Activated CD4-positive, alpha-beta T cell treated with anti-CD3 and anti-CD28 coated beads, Interleukin-2, amount 10 ng/mL, durations not matched to agents 7 days and 5 days (primary cell): ENCODE data around the gene CD80. TPM values are rescaled to one million over a fixed set of nuclear protein-coding genes. Genes with fewer than 3 reads are reported as not detected.

Experiments
- CTCF ChIA-PET: fragments of 350-600 bp; sonication (Branson Sonifier 250); formaldehyde crosslinking; loops from one replicate; lab custom pipeline; 2021; ENCODE audit warnings: antibody characterized with exemption; lab: Charles Lee
- POLR2A ChIA-PET: fragments of 350-600 bp; sonication (Branson Sonifier 250); formaldehyde crosslinking; loops from one replicate; lab custom pipeline; 2021; ENCODE audit warnings: antibody characterized with exemption; lab: Charles Lee
- DNase-seq: peaks from one replicate; pipeline ENCODE4 v3.0.0-alpha.2; 2020
- H3K27ac Mint-ChIP-seq: one replicate; pipeline ENCODE4 v1.8.0; 2021; ENCODE audit warnings: mild to moderate bottlenecking, moderate library complexity, mixed read lengths
- H3K27me3 Mint-ChIP-seq: one replicate; pipeline ENCODE4 v1.8.0; 2021; ENCODE audit warnings: mixed read lengths
- H3K36me3 Mint-ChIP-seq: one replicate; pipeline ENCODE4 v1.8.0; 2021; ENCODE audit warnings: low read depth, mixed read lengths
- H3K4me1 Mint-ChIP-seq: one replicate; pipeline ENCODE4 v1.8.0; 2021; ENCODE audit warnings: mixed read lengths
- H3K4me3 Mint-ChIP-seq: one replicate; pipeline ENCODE4 v1.8.0; 2021; ENCODE audit warnings: mild to moderate bottlenecking, moderate library complexity, mixed read lengths
- H3K9me3 Mint-ChIP-seq: one replicate; pipeline ENCODE4 v1.8.0; 2021; ENCODE audit warnings: mixed read lengths
- total RNA-seq, 2 experiments: library from RNA; stranded (reverse); gene quantifications; one replicate each; pipeline ENCODE4 v1.2.3, GENCODE V29; 2021

Gene CD80
- total RNA-seq, 2 experiments from 2014 or later, result 7.2 to 7.4 TPM

DNA sequence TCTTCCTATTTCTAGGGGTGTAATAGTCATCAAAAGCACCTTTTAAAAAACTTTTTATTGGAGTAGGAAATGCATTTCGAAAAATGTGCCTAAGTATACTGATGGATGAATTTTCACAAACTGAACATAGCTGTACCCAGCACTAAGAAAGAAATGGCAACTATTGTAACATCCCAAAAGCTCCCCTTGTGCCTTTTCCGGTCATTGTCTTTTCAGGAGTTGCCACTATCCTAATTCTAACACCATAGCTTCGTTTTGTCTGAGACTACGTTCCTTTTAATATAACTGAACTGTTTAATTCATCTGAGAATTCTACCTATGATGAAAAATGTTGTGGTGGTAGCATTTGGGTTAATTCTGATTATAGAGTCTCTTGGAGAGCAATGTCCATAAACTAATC, 59.1 kb downstream of the CD80 start:
- Mint-ChIP-seq H3K27me3 (no peaks in the 10 kb centered on the region), H3K9me3 (no peaks in the 10 kb centered on the region), H3K36me3 (peaks cover 22% of the 10 kb centered on the region), H3K27ac (no peak overlapping the region), H3K4me1 (peaks cover 41% of the 10 kb centered on the region), H3K4me3 (peak overlapping the region; percentile 99)
- CTCF ChIA-PET, result interaction anchor here (0.7 to 3.7 kb wide), 5 partner anchors 11 to 80 kb away, joined by 3 to 11 read pairs (median 3); no protein-coding TSS in a partner anchor
- POLR2A ChIA-PET, result interaction anchor here (0.6 to 0.7 kb wide), 2 partner anchors 20 to 21 kb away, joined by 3 read pairs; no protein-coding TSS in a partner anchor
- no peak for DNase-seq

GRCh38 chr3:119498186-119499011, 61.0 kb downstream of the CD80 start, which contains the start of gene TIMMDC1:
TSS of gene TIMMDC1 (plus strand) at chr3:119498547. CDS start at chr3:119498734, 187 bp downstream.
- H3K4me3 Mint-ChIP-seq, result peak within 1 kb of the TSS; percentile 99
- H3K4me1 Mint-ChIP-seq, result peaks cover 37% of the 10 kb centered on the region
- ChIA-PET CTCF (interaction anchor here (0.6 to 3.7 kb wide), 8 partner anchors 9 to 332 kb away, joined by 3 to 11 read pairs (median 4); partner anchors contain the start of gene TMEM39A), POLR2A (interaction anchor here (0.6 to 1.7 kb wide), 5 partner anchors 29 to 279 kb away, joined by 3 to 6 read pairs (median 3); partner anchors contain the start of gene TMEM39A)
- no peaks in the 10 kb centered on the region for H3K27me3 Mint-ChIP-seq
- peaks cover 16% of the 10 kb centered on the region for H3K36me3 Mint-ChIP-seq
- peak; percentile 98 for DNase-seq
- peak within 1 kb of the TSS; percentile 99 for H3K27ac Mint-ChIP-seq
- no peaks in the 10 kb centered on the region for H3K9me3 Mint-ChIP-seq

GRCh38 chr3:119497820-119498185, 61.6 kb downstream of the CD80 start:
- peaks cover 36% of the 10 kb centered on the region for H3K4me1 Mint-ChIP-seq
- ChIA-PET POLR2A (interaction anchor here (1.1 to 1.7 kb wide), 2 partner anchors 32 to 34 kb away, joined by 4 to 6 read pairs; partner anchors contain the start of gene TMEM39A), CTCF (interaction anchor here (0.8 to 3.7 kb wide), 5 partner anchors 8 to 183 kb away, joined by 3 to 11 read pairs (median 4); partner anchors contain the start of gene TMEM39A)
- peak overlapping the region; percentile 99 for H3K27ac Mint-ChIP-seq
- no peaks in the 10 kb centered on the region for H3K27me3 Mint-ChIP-seq
- DNase-seq, result peak; percentile 10
- peaks cover 20% of the 10 kb centered on the region for H3K36me3 Mint-ChIP-seq
- peak overlapping the region; percentile 99 for H3K4me3 Mint-ChIP-seq
- no peaks in the 10 kb centered on the region for H3K9me3 Mint-ChIP-seq

DNA sequence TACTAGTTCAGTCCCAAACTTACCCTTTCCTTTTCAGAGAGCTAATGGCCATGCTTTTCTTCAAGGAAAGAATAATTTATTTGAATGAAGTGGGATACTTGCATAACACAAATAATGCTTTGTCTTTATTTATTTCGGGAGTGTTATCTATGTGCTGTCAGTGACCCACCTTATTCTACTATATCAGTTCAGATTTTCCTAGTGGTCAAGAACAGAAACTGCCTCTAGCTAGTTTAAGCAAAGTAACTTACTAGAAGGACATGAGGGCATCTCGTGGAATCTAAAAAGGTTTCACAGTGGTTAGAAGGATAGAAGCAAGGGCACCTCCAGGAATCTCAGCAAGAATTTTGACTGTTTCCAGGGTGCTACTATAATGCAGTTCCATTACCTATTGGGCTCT, 64.8 kb downstream of the CD80 start:
- Mint-ChIP-seq H3K4me3 (no peak overlapping the region), H3K27me3 (no peaks in the 10 kb centered on the region), H3K36me3 (peaks cover 34% of the 10 kb centered on the region), H3K27ac (no peak overlapping the region), H3K9me3 (no peaks in the 10 kb centered on the region), H3K4me1 (peaks cover 19% of the 10 kb centered on the region)
- ChIA-PET CTCF (interaction anchor here (0.6 to 1.3 kb wide), 4 partner anchors 9 to 40 kb away, joined by 3 to 7 read pairs (median 4); no protein-coding TSS in a partner anchor), POLR2A (no interaction called here)
- no peak for DNase-seq

GRCh38 chr3:119492810-119493209, 66.6 kb downstream of the CD80 start:
- Mint-ChIP-seq H3K4me1 (peaks cover 13% of the 10 kb centered on the region), H3K27me3 (no peaks in the 10 kb centered on the region), H3K36me3 (peaks cover 36% of the 10 kb centered on the region), H3K27ac (no peak overlapping the region), H3K9me3 (no peaks in the 10 kb centered on the region), H3K4me3 (no peak overlapping the region)
- DNase-seq, result no peak
- ChIA-PET POLR2A (no interaction called here), CTCF (no interaction called here)

GRCh38 chr3:119492128-119492527, 67.3 kb downstream of the CD80 start:
- CTCF ChIA-PET, result interaction anchor here (1.5 kb wide), 1 partner anchor 21 kb away, joined by 3 read pairs; no protein-coding TSS in a partner anchor
- H3K27me3 Mint-ChIP-seq, result no peaks in the 10 kb centered on the region

DNA sequence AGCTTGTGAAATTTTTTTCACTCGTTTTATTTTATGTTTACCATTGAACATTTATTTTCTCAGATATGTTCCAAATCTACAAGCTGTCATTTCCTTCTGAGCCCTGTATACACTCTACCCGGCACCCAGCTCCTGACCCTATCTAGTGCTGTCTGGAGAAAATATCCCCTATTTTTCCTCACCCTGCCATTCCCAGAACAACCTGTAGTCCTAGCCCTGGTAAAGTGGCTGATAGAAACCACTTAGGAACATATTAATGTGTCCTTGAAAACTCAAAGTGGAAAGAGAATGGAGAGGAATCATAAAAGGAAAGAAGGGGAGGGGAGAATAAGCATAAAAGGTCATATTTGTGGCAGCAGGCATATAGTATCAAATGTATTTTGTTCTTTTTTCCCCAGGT, 69.3 kb downstream of the CD80 start:
- H3K9me3 Mint-ChIP-seq, result no peaks in the 10 kb centered on the region
- DNase-seq, result no peak
- no peaks in the 10 kb centered on the region for H3K27me3 Mint-ChIP-seq
- H3K27ac Mint-ChIP-seq, result no peak overlapping the region
- ChIA-PET CTCF (interaction anchor here (0.6 to 3.6 kb wide), 4 partner anchors 9 to 272 kb away, joined by 3 to 11 read pairs (median 4); partner anchors contain the start of gene TIMMDC1), POLR2A (no interaction called here)
- no peak overlapping the region for H3K4me3 Mint-ChIP-seq
- no peaks in the 10 kb centered on the region for H3K4me1 Mint-ChIP-seq
- H3K36me3 Mint-ChIP-seq, result peaks cover 48% of the 10 kb centered on the region

More at GRCh38 chr3:119492128-119492527, 67.3 kb downstream of the CD80 start:
- H3K4me1 Mint-ChIP-seq, result peaks cover 6% of the 10 kb centered on the region
- H3K36me3 Mint-ChIP-seq, result peaks cover 36% of the 10 kb centered on the region
- POLR2A ChIA-PET, result no interaction called here
- H3K9me3 Mint-ChIP-seq, result no peaks in the 10 kb centered on the region
- no peak overlapping the region for H3K27ac Mint-ChIP-seq
- no peak overlapping the region for H3K4me3 Mint-ChIP-seq
- no peak for DNase-seq

GRCh38 chr3:119485563-119485962, 73.9 kb downstream of the CD80 start:
- Mint-ChIP-seq H3K4me3 (no peak overlapping the region), H3K36me3 (peaks cover 38% of the 10 kb centered on the region)
- CTCF ChIA-PET, result interaction anchor here (0.6 to 2.0 kb wide), 3 partner anchors 9 to 689 kb away, joined by 4 to 7 read pairs (median 5); partner anchors contain the start of gene POGLUT1

GRCh38 chr3:119483101-119483500, 76.3 kb downstream of the CD80 start:
- Mint-ChIP-seq H3K4me1 (no peaks in the 10 kb centered on the region), H3K4me3 (no peak overlapping the region), H3K27me3 (no peaks in the 10 kb centered on the region), H3K9me3 (no peaks in the 10 kb centered on the region), H3K27ac (peak overlapping the region; percentile 25), H3K36me3 (peaks cover 43% of the 10 kb centered on the region)
- ChIA-PET CTCF (no interaction called here), POLR2A (no interaction called here)
- no peak for DNase-seq

More at GRCh38 chr3:119485563-119485962, 73.9 kb downstream of the CD80 start:
- Mint-ChIP-seq H3K4me1 (no peaks in the 10 kb centered on the region), H3K27me3 (no peaks in the 10 kb centered on the region), H3K27ac (no peak overlapping the region), H3K9me3 (no peaks in the 10 kb centered on the region)
- DNase-seq, result no peak
- POLR2A ChIA-PET, result no interaction called here

- ChIA-PET POLR2A (no interaction called here), CTCF (interaction anchor here (1.5 kb wide), 1 partner anchor 9 kb away, joined by 3 read pairs; no protein-coding TSS in a partner anchor)
- Mint-ChIP-seq H3K27ac (no peak overlapping the region), H3K36me3 (peaks cover 51% of the 10 kb centered on the region), H3K4me3 (no peak overlapping the region), H3K27me3 (no peaks in the 10 kb centered on the region), H3K4me1 (no peaks in the 10 kb centered on the region), H3K9me3 (no peaks in the 10 kb centered on the region)
- no peak for DNase-seq
Measured at GRCh38 chr3:119481079-119481478, 78.3 kb downstream of the CD80 start.
